Endodermal cell (in vitro differentiated cells): Measurements from ENCODE around the gene ZNF532. TPM values are rescaled to one million over a fixed set of nuclear protein-coding genes. Genes with fewer than 3 reads are reported as not detected.
A peak's percentile ranks its signal among the peaks of the same experiment; 100 is the strongest.

Source experiments
- DNase-seq: peaks from one replicate; pipeline ENCODE4 v3.0.0-alpha.2; 2017
- H3K27ac ChIP-seq: 2 replicates; pipeline ENCODE4 v1.5.1; 2013; ENCODE audit warnings: mild to moderate bottlenecking, low read depth, low read length, moderate library complexity
- H3K27me3 ChIP-seq: 2 replicates; pipeline ENCODE4 v1.6.1; 2013; ENCODE audit warnings: mild to moderate bottlenecking, low read length, moderate library complexity; ENCODE audit not compliant: insufficient read depth, control insufficient read depth, poor library complexity, severe bottlenecking
- H3K36me3 ChIP-seq: 2 replicates; pipeline ENCODE4 v1.7.0; 2013; ENCODE audit warnings: mild to moderate bottlenecking, low read length, moderate library complexity; ENCODE audit not compliant: control insufficient read depth, insufficient read depth
- H3K4me1 ChIP-seq: one replicate; pipeline ENCODE4 v1.7.0; 2013; ENCODE audit warnings: low read length; ENCODE audit not compliant: control insufficient read depth, insufficient read depth
- H3K4me3 ChIP-seq: 2 replicates; pipeline ENCODE4 v1.5.1; 2013; ENCODE audit warnings: mild to moderate bottlenecking, low read length, moderate library complexity
- H3K9ac ChIP-seq: 2 replicates; pipeline ENCODE4 v1.6.1; 2013; ENCODE audit warnings: mild to moderate bottlenecking, low read length, moderate library complexity; ENCODE audit not compliant: poor library complexity, severe bottlenecking; ENCODE audit errors: extremely low read depth
- H3K9me3 ChIP-seq: 2 replicates; pipeline ENCODE4 v1.6.1; 2013; ENCODE audit warnings: mild to moderate bottlenecking, low read length, moderate library complexity; ENCODE audit not compliant: control insufficient read depth
- H3K27ac Mint-ChIP-seq: 2 replicates; pipeline ENCODE4 v1.8.0; 2020; ENCODE audit warnings: mixed read lengths
- H3K27me3 Mint-ChIP-seq: 2 replicates; pipeline ENCODE4 v1.8.0; 2021; ENCODE audit warnings: mild to moderate bottlenecking, mixed read lengths; ENCODE audit not compliant: insufficient read depth
- H3K36me3 Mint-ChIP-seq: 2 replicates; pipeline ENCODE4 v1.8.0; 2020; ENCODE audit warnings: low read depth, mixed read lengths
- H3K4me1 Mint-ChIP-seq: 2 replicates; pipeline ENCODE4 v1.8.0; 2020; ENCODE audit warnings: mixed read lengths
- H3K4me3 Mint-ChIP-seq: 2 replicates; pipeline ENCODE4 v1.8.0; 2020; ENCODE audit warnings: mild to moderate bottlenecking, moderate library complexity, mixed read lengths
- H3K9me3 Mint-ChIP-seq: 2 replicates; pipeline ENCODE4 v1.8.0; 2020; ENCODE audit warnings: mild to moderate bottlenecking, mixed read lengths
- CTCF ChIP-seq: fragments of 200-600 bp; sonication (generic); conservative IDR thresholded peaks from 2 replicates; pipeline ENCODE4 v1.5.0; 2021; ENCODE audit warnings: antibody characterized with exemption, mild to moderate bottlenecking
- WGBS, 2 experiments: methylation state at CpG; one replicate each; pipeline versions ENCODE4 v1.1.5 to v1.1.7; 2013; ENCODE audit warnings: missing lambda C conversion rate in 2 of 2, mixed read lengths in 1 of 2; ENCODE audit not compliant: insufficient coverage in 1 of 2, insufficient read length in 1 of 2; 5-methylcytosine and 5-hydroxymethylcytosine counted together
- total RNA-seq, 2 donors: library from RNA; stranded (reverse); fragmentation: NEBNext Ultra II Directional in 1 of 2; extraction: Animal tissue kit (Norgen Biotek cat#: 25700) in 1 of 2; gene quantifications; 2 replicates in 1 of 2; 3 replicates in 1 of 2; pipeline ENCODE4 v1.2.1, GENCODE V29; 2021

ZNF532 gene
- total RNA-seq, 2 donors from 2014 or later: 138 to 207 TPM

- Histone ChIP-seq H3K27me3 (no peaks in the 10 kb centered on the region), H3K27ac (no peak overlapping the region), H3K4me1 (no peaks in the 10 kb centered on the region), H3K4me3 (no peak overlapping the region), H3K9me3 (no peaks in the 10 kb centered on the region), H3K9ac (no peak overlapping the region), H3K36me3 (peaks cover 98% of the 10 kb centered on the region)
- H3K36me3 Mint-ChIP-seq: peaks cover 69% of the 10 kb centered on the region
- peaks cover 6% of the 10 kb centered on the region for H3K4me1 Mint-ChIP-seq
- DNase-seq: no peak
- no peaks in the 10 kb centered on the region for H3K9me3 Mint-ChIP-seq
- TF ChIP-seq CTCF: no peak
- H3K27me3 Mint-ChIP-seq: no peaks in the 10 kb centered on the region
- no peak overlapping the region for H3K27ac Mint-ChIP-seq
- 78 to 91% methylated on average over 2 to 4 of the region's 4 CpGs for WGBS, 2 experiments
- H3K4me3 Mint-ChIP-seq: no peak overlapping the region
Observed at GRCh38 chr18:58977801-58978200, 113.1 kb downstream of the ZNF532 start.

GRCh38 chr18:58978916-58979315 is 114.2 kb downstream of the ZNF532 start:
- Mint-ChIP-seq H3K27me3 (no peaks in the 10 kb centered on the region), H3K9me3 (no peaks in the 10 kb centered on the region), H3K27ac (no peak overlapping the region), H3K4me3 (no peak overlapping the region), H3K4me1 (peaks cover 6% of the 10 kb centered on the region), H3K36me3 (peaks cover 74% of the 10 kb centered on the region)
- TF ChIP-seq CTCF: no peak
- Histone ChIP-seq H3K9ac (no peak overlapping the region), H3K4me3 (no peak overlapping the region), H3K9me3 (no peaks in the 10 kb centered on the region), H3K27me3 (no peaks in the 10 kb centered on the region), H3K36me3 (peaks cover 98% of the 10 kb centered on the region), H3K4me1 (no peaks in the 10 kb centered on the region), H3K27ac (no peak overlapping the region)
- DNase-seq: peak; percentile 28
- WGBS, 2 experiments: 95 to 96% methylated on average over 8 of the region's 8 CpGs

GRCh38 chr18:58979615-58980014 is 114.9 kb downstream of the ZNF532 start:
- no peak for TF ChIP-seq CTCF
- H3K36me3 ChIP-seq: peaks cover 96% of the 10 kb centered on the region
- H3K4me3 ChIP-seq: no peak overlapping the region
- H3K27me3 ChIP-seq: no peaks in the 10 kb centered on the region
- H3K27ac ChIP-seq: no peak overlapping the region
- no peaks in the 10 kb centered on the region for H3K4me1 ChIP-seq
- Mint-ChIP-seq H3K9me3 (no peaks in the 10 kb centered on the region), H3K4me1 (peaks cover 4% of the 10 kb centered on the region), H3K27me3 (no peaks in the 10 kb centered on the region), H3K4me3 (no peak overlapping the region), H3K27ac (no peak overlapping the region), H3K36me3 (peaks cover 74% of the 10 kb centered on the region)
- no peaks in the 10 kb centered on the region for H3K9me3 ChIP-seq
- DNase-seq: peak; percentile 31
- H3K9ac ChIP-seq: no peak overlapping the region
- WGBS, 2 experiments: 96 to 100% methylated on average over 6 of the region's 6 CpGs
